ENCODE results near the gene FIBP. TPM values are rescaled to one million over a fixed set of nuclear protein-coding genes. Genes with fewer than 3 reads are reported as not detected.

Gene FIBP
- total and polyA plus RNA-seq, 2 donors (not counting 3 experiments of a cell fraction or from before 2014, with no cell fraction given), result 105 to 162 TPM

GRCh38 chr11:65887723-65888162, 528 bp downstream of the FIBP start:
- Histone ChIP-seq H3K4me1 (ENCODE audit: control insufficient read depth, extremely low read depth, insufficient read depth, low read length) (peaks cover 38% of the 10 kb centered on the region), H3K4me2 (ENCODE audit: insufficient read depth, low read length) (peak overlapping the region; percentile 62), H3K9me1 (replicated peaks; ENCODE audit: control insufficient read depth, extremely low read depth, insufficient read depth, low read length) (no peaks in the 10 kb centered on the region), H3K4me3 (replicated peaks in 1 of 3; ENCODE audit: insufficient read depth in 1 of 3, low read depth in 1 of 3, low read length in 3 of 3) (peak overlapping the region; percentile 34 to 66 (median 64)), H3K27ac (ENCODE audit: insufficient read depth, low read depth, low read length) (peak overlapping the region; percentile 37), H3K79me2 (ENCODE audit: control insufficient read depth, insufficient read depth, low read length) (peaks cover 32% of the 10 kb centered on the region), H3K27me3 (ENCODE audit: control insufficient read depth in 2 of 2, insufficient read depth in 2 of 2, low read length in 2 of 2) (no peaks in the 10 kb centered on the region), H3K9ac (replicated peaks; ENCODE audit: extremely low read depth, insufficient read depth, low read length) (peak overlapping the region; percentile 61), H3K9me3 (replicated peaks; ENCODE audit: control insufficient read depth, insufficient read depth, low read length) (no peaks in the 10 kb centered on the region), H2AFZ (ENCODE audit: low read depth, low read length) (peak overlapping the region; percentile 40), H3K36me3 (ENCODE audit: control insufficient read depth in 2 of 2, extremely low read depth in 1 of 2, insufficient read depth in 2 of 2, low read length in 2 of 2) (peaks cover 4 to 24% of the 10 kb centered on the region in 2 experiments), H4K20me1 (replicated peaks; ENCODE audit: control insufficient read depth, extremely low read depth, insufficient read depth, low read length) (no peaks in the 10 kb centered on the region)
- ChIA-PET CTCF (interaction anchor here (0.6 to 6.7 kb wide), 45 partner anchors 10 to 1115 kb away, joined by 3 to 75 read pairs (median 5); partner anchors contain the start of genes AP5B1, BANF1, C11orf68 and CFL1), POLR2A (interaction anchor here (0.6 to 6.7 kb wide), 9 partner anchors 11 to 193 kb away, joined by 3 to 67 read pairs (median 4); partner anchors contain the start of genes CFL1, FOSL1 and MUS81)
- intact Hi-C loops (cut with micrococcal nuclease), result loop anchor here (1.0 to 5.0 kb wide), 7 partner anchors 15 to 176 kb away; partner anchors contain the start of genes C11orf68, DRAP1, EFEMP2 and MUS81
- no peak for DNase-seq (ENCODE audit: low read depth, low spot score)
- no peak for FAIRE-seq
- dilution Hi-C loops (cut with MboI; ENCODE audit: extremely low pct_ligation_motif_present, low sequenced_read_pairs), result no loop called here
- TF ChIP-seq MYC (IDR thresholded peaks at IDR 0.05; ENCODE audit: low read depth, low read length) (no peak), MAX (IDR thresholded peaks at IDR 0.05; ENCODE audit: insufficient read depth, insufficient read length) (no peak), JUN (IDR thresholded peaks at IDR 0.05; ENCODE audit: borderline replicate concordance, insufficient read depth, insufficient read length, low read depth) (no peak), GATA2 (IDR thresholded peaks at IDR 0.05; ENCODE audit: insufficient read depth, insufficient read length, low read depth, low read length) (no peak), POLR2A (IDR thresholded peaks at IDR 0.05; ENCODE audit: low read depth, low read length) (no peak), CTCF (IDR thresholded peaks at IDR 0.05; ENCODE audit: extremely low read depth in 1 of 2, insufficient read depth in 1 of 2, low read depth in 1 of 2, low read length in 2 of 2) (no peak), EZH2 (IDR thresholded peaks at IDR 0.05; ENCODE audit: borderline replicate concordance, low read depth, low read length, severe bottlenecking) (no peak), POLR2AphosphoS5 (IDR thresholded peaks at IDR 0.05; ENCODE audit: insufficient read depth, low read depth, low read length) (no peak), FOS (IDR thresholded peaks at IDR 0.05; ENCODE audit: borderline replicate concordance, insufficient read depth, low read length) (no peak)
- TSS peak; percentile 4 for BruUV-seq (replicated peaks)
